Activated CD4-positive, alpha-beta T cell treated with anti-CD3 and anti-CD28 coated beads, Interleukin-2, amount 10 ng/mL, durations not matched to agents 24 days and 14 days (primary cell): ENCODE results near the gene PI4K2A. TPM values are rescaled to one million over a fixed set of nuclear protein-coding genes. Genes with fewer than 3 reads are reported as not detected.

Experiments
- total RNA-seq: library from RNA; stranded (reverse); gene quantifications from 2 replicates; pipeline ENCODE4 v1.2.3, GENCODE V29; 2022

PI4K2A gene
- total RNA-seq, 1 donor from 2014 or later = 17.8 TPM

Other genes starting within 250 kb of the PI4K2A start
- 99.4 and 106 TPM in 2 replicates for gene RRP12, start 239.3 kb upstream of the PI4K2A start, total RNA-seq
- gene PGAM1, start 214.5 kb upstream of the PI4K2A start, total RNA-seq = 1,086 and 1,108 TPM in 2 replicates
- 57.9 and 59.8 TPM in 2 replicates for gene EXOSC1, start 194.7 kb upstream of the PI4K2A start, total RNA-seq
- 42.9 and 43.1 TPM in 2 replicates for gene ZDHHC16, start 194.5 kb upstream of the PI4K2A start, total RNA-seq
- 100 and 103 TPM in 2 replicates for gene MMS19, start 142.2 kb upstream of the PI4K2A start, total RNA-seq
- 1.8 and 2.1 TPM in 2 replicates for gene UBTD1, start 141.7 kb upstream of the PI4K2A start, total RNA-seq
- gene ANKRD2, start 67.9 kb upstream of the PI4K2A start, total RNA-seq = not detected in 2 replicates
- gene HOGA1, start 56.3 kb upstream of the PI4K2A start, total RNA-seq = not detected in 2 replicates
- not detected in 2 replicates for gene C10orf62, start 51.0 kb upstream of the PI4K2A start, total RNA-seq
- 2.2 and 2.4 TPM in 2 replicates for gene MORN4, start 7.2 kb upstream of the PI4K2A start, total RNA-seq
- 1.1 and 1.3 TPM in 2 replicates for gene AVPI1, start 46.6 kb downstream of the PI4K2A start, total RNA-seq
- gene MARVELD1, start 73.1 kb downstream of the PI4K2A start, total RNA-seq = 4.6 and 5.6 TPM in 2 replicates
- 38.1 and 42.2 TPM in 2 replicates for gene ZFYVE27, start 96.5 kb downstream of the PI4K2A start, total RNA-seq
- gene SFRP5, start 131.3 kb downstream of the PI4K2A start, total RNA-seq = not detected in 2 replicates
- 0.33 and 0.37 TPM in 2 replicates for gene GOLGA7B, start 209.2 kb downstream of the PI4K2A start, total RNA-seq